ENCODE results near the gene UGT1A8.
"Not testable (repeated sequence)": the region's sequence is repeated elsewhere in the genome, so short reads cannot be mapped to it uniquely, and the experiment has no call there.

The UGT1A8 gene

DNA sequence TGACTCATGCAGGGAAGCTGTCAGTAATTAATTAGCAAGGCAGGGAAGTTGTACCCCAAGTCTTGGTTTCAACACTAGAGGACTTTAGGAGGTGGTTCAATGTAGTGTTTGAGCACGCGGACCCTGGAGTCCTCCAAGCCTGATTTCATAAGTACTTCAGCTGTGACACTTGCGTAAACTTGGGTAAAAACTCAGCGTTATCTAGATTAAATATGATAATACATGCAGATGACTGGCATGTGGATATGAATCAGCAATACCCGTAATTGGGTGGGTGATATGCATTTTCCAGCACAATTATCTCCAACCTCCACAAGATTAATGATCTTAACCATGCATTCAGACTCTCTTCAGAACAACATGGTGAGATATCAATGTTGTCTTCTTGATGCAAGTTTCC is 69.5 kb downstream of the UGT1A8 start:
- no peak for DNase-seq

GRCh38 chr2:233688341-233688740 is 70.9 kb downstream of the UGT1A8 start:
- no peak for DNase-seq

DNA sequence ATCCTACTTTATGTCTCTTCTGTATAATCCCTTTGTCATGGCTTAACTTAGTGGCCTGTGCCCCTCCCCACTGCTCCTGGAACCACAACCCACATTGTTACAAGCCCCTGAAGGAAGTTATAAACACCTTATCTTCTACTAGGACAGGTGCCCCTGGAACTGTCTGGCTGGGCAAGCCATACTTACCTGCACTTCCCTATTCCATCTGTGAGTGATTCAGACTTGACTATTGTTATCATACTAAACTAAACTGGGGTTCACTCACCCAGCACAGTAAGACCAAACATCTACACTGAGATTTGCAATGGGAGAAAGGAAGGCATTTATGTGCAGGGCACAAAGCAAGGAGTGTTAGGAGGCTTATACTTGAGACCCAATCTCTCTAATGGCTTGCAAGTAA is 71.6 kb downstream of the UGT1A8 start:
- no peak for DNase-seq

DNA sequence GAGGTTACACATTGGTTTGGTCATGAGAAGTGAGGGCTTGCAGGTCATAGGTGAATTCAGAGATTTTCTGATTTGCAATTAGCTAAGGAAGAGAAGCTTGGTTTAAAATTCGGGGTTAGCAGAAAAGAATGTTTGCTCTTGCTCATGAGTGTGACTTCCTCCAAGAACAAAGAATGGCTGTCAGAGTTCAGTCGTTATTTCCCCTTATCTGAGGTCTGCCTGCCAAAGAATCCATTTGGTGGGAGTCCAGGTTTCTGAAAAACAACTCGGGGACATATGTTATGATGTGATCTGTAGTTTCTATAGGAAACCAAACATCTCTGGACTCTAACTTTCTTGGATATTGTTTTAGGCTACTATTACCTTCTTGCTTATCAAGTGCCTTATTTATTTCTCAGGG is 72.1 kb downstream of the UGT1A8 start:
- no peak for DNase-seq

DNA sequence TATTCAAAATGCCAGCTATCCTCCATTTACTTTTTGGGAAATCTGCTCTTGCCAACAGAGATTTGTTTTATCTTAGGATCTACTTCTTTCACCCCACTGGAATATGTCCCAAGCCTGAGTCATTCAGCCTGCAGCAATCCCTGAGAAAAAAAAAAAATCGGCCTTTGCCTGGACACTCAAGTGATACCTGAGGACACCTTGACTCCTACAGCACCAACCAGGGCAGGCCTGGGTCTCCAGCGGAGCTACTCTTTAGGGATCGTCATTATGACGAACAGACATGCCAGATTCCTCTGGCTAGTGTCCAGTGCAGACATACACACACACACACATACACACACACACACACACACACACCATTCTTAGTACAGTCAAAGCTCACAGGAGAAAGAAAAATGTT is 73.0 kb downstream of the UGT1A8 start:
- no peak for DNase-seq

GRCh38 chr2:233691443-233692433 is 74.3 kb downstream of the UGT1A8 start:
- DNase-seq: no peak

DNA sequence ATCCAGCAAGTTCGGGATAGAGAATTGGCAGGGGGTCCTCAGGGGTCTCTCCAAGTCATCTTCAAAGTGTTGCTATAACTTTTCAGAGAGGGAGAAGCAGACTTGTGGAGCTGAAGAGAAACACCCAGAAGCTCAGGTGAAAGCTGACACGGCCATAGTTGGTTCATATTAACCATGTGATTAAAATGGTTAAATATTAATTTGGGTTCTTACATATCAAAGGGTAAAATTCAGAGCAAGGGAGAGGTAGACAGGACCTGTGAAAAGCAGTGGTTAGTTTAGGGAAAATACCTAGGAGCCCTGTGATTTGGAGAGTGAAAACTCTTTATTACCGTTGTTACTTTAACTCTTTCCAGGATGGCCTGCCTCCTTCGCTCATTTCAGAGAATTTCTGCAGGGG is 75.2 kb downstream of the UGT1A8 start, which contains the start of gene UGT1A6:
UGT1A6 (plus strand) TSS at position 243 of the 400 bp plus-strand sequence; CDS start at position 358, 115 bp downstream.
- DNase-seq: no peak

DNA sequence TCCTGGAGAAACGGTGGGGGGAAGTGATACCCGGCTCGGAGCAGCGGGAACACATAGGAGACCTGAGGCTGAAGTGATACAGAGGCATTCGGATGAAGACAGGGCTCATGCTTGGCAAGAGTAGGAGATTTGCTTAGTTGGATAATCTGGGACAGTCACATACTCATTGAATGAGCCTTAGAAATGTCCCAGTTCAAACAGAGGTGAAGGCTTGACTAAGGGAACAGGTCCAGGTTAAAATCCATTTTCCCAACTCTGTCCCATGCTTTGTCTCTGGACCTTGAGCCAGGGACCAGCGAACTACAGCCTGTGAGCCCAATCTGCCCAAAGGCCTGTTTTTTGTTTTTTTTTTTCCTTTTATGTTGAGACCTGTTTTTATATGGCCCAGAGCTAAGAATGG is 76.5 kb downstream of the UGT1A8 start:
- no peak for DNase-seq

GRCh38 chr2:233698740-233699139 is 81.3 kb downstream of the UGT1A8 start:
- DNase-seq: no peak

GRCh38 chr2:233699424-233700027 is 82.1 kb downstream of the UGT1A8 start:
- DNase-seq: no peak

GRCh38 chr2:233700028-233700635 is 82.7 kb downstream of the UGT1A8 start:
- DNase-seq: peak in 2 of 56 donors; percentile 3 to 23

DNA sequence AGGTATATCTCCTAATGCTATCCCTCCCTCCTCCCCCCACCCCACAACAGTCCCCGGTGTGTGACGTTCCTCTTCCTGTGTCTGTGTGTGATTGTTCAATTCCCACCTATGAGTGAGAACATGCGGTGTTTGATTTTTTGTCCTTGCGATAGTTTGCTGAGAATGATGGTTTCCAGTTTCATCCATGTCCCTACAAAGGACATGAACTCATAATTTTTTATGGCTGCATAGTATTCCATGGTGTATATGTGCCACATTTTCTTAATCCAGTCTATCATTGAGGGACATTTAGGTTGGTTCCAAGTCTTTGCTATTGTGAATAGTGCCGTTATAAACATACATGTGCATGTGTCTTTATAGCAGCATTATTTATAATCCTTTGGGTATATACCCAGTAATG is 83.4 kb downstream of the UGT1A8 start:
- not testable (repeated sequence) for DNase-seq

DNA sequence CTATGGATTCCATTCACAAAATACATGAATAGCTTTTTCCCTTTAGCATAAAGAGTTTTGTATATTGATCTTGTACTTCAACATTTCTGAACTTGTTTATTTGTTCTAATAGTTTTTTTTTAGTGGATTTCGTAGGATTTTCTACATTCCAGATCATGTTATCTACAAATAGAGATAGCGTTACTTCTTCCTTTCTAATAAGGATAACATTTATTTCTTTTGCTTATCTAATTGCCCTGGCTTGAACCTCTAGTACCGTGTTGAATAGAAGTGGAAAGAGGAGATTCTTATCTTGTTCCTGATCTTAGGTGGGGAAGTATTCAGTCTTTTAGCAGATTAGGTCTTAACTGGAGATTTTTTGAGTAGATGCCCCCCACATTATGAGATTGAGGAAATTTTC is 84.8 kb downstream of the UGT1A8 start:
- DNase-seq: no peak

DNA sequence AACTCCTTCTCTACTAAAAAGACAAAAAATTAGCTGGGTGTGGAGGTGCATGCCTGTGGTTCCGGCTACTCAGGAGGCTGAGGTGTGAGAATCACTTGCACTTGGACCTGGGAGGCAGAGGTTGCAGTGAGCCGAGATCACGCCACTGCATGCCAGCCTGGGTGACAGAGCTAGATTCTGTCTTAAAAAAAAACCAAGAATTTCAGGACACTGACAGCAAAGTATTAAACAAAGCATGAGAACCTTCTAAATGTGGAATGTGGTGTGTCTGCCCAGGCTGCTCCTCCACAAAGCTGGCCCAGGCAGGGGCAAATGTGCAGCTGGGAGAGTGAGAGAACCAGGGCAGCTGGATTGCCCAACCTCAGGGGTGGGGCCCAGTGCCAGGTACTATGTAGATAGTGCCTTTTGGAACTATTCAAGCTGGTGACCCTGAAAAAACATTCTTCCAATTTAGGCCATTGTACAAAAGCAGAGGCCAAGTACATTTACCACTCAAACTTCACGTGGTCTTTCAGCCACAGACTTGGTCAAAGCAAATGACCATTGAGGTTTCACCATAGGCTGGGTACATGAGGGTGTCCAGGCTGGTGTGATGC is 88.6 kb downstream of the UGT1A8 start:
- DNase-seq: no peak

DNA sequence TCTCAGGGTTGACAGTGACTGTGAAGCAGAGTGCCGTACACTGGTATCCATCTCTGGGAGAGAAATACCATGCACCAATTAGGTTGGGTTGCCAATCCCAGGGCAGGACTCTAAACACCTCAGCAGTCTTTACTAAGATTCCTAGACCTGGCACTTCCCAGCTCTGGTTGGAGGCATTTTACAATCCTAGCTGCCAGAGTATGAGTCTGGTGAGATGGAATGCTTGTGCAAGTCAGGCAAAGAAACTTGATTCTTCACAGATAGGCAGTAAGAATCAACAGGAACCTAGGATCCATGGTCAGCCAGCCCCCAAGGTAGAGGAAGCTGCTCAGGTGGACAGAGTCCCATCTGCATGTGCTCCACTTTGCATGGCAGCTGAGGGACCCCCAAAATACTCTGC is 89.3 kb downstream of the UGT1A8 start:
- no peak for DNase-seq

DNA sequence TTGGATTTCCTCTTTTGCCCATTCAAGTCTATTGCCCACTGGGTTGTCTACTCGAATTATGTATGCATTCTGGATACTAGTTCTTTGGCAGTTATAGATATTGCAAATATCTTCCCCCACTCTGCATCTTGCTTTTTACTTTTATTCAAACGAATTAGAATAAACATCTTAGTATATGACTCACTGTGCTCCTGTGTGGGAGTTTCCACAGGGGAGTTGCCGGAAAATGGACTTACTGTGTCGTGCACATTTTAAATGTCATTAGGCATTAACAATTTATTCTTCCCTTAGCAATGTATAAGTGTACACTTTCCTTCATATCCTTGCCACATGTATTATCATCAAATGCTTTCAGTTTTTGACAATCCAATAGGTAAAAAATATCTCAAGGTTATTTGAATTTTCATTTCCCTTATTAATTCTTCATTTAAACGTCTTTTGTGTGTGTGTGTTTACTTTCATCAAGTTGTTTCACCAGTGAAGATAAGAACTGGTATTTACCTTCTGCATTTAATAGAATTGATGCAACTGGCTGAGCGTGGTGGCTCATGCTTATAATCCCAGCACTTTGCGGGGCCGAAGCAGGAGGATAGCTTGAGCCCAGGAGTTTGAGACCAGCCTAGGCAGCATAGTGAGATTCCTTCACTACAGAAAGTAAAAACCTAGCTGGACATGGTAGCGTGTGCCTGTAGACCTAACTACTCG is 90.7 kb downstream of the UGT1A8 start:
- peak in 2 of 56 donors; percentile 1 to 3 for DNase-seq

GRCh38 chr2:233708942-233709341 is 91.5 kb downstream of the UGT1A8 start:
- DNase-seq: no peak

DNA sequence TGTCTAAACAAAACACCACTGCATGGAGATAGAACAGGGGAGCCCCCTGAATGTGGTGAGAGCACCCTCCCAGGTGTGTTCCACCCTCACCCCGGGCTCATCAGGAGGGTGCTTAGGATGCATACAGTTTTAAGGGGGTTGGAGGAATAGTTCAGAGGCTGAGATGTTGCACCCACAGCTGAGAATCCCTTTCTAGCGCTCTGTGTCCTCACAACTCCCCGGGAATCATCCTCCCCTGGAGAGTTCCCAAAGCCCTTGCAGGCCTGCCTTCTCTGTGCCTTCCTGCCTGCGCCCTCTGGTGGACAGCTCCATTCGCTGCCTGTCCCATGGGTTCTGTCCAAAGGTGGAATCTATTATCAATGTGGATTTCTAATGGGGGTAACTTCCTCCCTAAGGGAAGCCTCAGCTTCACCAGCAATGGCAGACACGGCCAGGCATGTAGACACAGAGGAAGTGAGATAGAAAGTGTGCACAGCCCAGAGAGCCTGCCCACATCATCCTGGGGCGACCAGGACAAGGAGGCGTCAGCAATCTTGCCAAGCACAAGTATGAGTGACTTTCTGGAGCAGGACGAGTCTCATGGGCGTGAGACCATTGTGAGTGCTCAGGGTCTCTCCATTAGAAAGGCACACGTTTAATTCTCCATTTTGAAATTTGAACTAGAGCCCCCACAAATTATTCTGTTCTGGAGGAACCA is 94.0 kb downstream of the UGT1A8 start:
- peak in 46 of 56 donors; percentile 2 to 76 (median 31) for DNase-seq

DNA sequence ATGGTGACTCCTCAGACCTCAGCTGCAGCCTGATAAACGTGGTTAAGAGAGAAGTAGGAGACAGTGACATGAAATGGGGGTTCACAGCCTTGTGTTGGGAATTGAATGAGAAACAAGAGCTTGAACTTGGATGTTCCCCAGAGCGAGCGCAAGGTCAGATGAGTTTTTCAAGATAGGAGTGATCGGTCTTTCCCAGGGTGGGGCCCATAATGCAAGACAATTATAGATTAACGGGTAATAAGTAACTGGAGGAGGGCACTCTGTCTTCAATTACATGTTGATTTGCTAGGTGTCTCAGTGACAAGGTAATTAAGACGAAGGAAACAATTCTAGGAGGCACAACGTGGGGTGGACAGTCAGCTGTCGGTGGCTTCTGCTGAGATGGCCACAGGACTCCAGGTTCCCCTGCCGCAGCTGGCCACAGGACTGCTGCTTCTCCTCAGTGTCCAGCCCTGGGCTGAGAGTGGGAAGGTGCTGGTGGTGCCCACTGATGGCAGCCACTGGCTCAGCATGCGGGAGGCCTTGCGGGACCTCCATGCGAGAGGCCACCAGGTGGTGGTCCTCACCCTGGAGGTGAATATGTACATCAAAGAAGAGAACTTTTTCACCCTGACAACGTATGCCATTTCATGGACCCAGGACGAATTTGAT is 95.3 kb downstream of the UGT1A8 start, which contains the start of gene UGT1A5:
UGT1A5 (plus strand) TSS at position 297 of the 651 bp plus-strand sequence; CDS start at position 382, 85 bp downstream.
- DNase-seq: no peak

GRCh38 chr2:233713262-233713615 is 95.8 kb downstream of the UGT1A8 start:
- no peak for DNase-seq

Measured in amygdala (tissue), 56 donors.